Fibroblast of lung (primary cell): ENCODE results near the gene IL31. TPM values are rescaled to one million over a fixed set of nuclear protein-coding genes. Genes with fewer than 3 reads are reported as not detected.
"Not testable (repeated sequence)": the region's sequence is repeated elsewhere in the genome, so short reads cannot be mapped to it uniquely, and the experiment has no call there.

Experiments used
- DNase-seq, 2 donors: peaks; one replicate each; pipeline versions ENCODE4 v3.0.0 to v3.0.0-alpha.2; 2010; ENCODE audit warnings: low read depth in 2 of 2
- H2AFZ ChIP-seq: 2 replicates; pipeline ENCODE4 v1.5.1; 2012; ENCODE audit warnings: low read length, control low read depth, inconsistent platforms
- H3K27ac ChIP-seq: 2 replicates; pipeline ENCODE4 v1.5.1; 2011; ENCODE audit warnings: low read length, control low read depth; ENCODE audit not compliant: insufficient read depth
- H3K27me3 ChIP-seq: 2 replicates; pipeline ENCODE4 v1.5.1; 2011; ENCODE audit warnings: mild to moderate bottlenecking, low read length; ENCODE audit not compliant: control insufficient read depth, insufficient read depth
- H3K36me3 ChIP-seq: 2 replicates; pipeline ENCODE4 v1.5.1; 2011; ENCODE audit warnings: low read length; ENCODE audit not compliant: control insufficient read depth, insufficient read depth
- H3K4me1 ChIP-seq: 2 replicates; pipeline ENCODE4 v1.5.1; 2011; ENCODE audit warnings: low read length; ENCODE audit not compliant: control insufficient read depth, insufficient read depth; ENCODE audit errors: extremely low read depth
- H3K4me2 ChIP-seq: 2 replicates; pipeline ENCODE4 v1.5.1; 2011; ENCODE audit warnings: low read length, control low read depth; ENCODE audit not compliant: insufficient read depth; ENCODE audit errors: extremely low read depth
- H3K4me3 ChIP-seq, 4 experiments: fragments of 200-600 bp in 1 of 4; sonication (generic) in 1 of 4; replicated peaks in 1 of 4; 2 replicates each; pipeline ENCODE4 v1.5.1; 2011 to 2016; ENCODE audit warnings: low read length in 4 of 4, low read depth in 3 of 4, mild to moderate bottlenecking in 3 of 4, control low read depth in 2 of 4, inconsistent platforms in 1 of 4, mixed read lengths in 1 of 4; ENCODE audit not compliant: insufficient read depth in 1 of 4; ENCODE audit errors: control extremely low read depth in 1 of 4
- H3K79me2 ChIP-seq: 2 replicates; pipeline ENCODE4 v1.5.1; 2012; ENCODE audit warnings: mild to moderate bottlenecking, low read length, inconsistent platforms; ENCODE audit not compliant: control insufficient read depth, insufficient read depth
- H3K9ac ChIP-seq: 2 replicates; pipeline ENCODE4 v1.5.1; 2011; ENCODE audit warnings: mild to moderate bottlenecking, low read length, control low read depth; ENCODE audit not compliant: insufficient read depth
- H3K9me3 ChIP-seq: 2 replicates; pipeline ENCODE4 v1.5.1; 2012; ENCODE audit warnings: low read depth, low read length; ENCODE audit not compliant: control insufficient read depth, insufficient read depth
- H4K20me1 ChIP-seq: 2 replicates; pipeline ENCODE4 v1.5.1; 2011; ENCODE audit warnings: low read length; ENCODE audit not compliant: control insufficient read depth, insufficient read depth; ENCODE audit errors: extremely low read depth
- CTCF ChIP-seq, 2 donors: IDR thresholded peaks in 1 of 2; conservative IDR thresholded peaks in 1 of 2; 1 replicate in 1 of 2; 2 replicates in 1 of 2; pipeline ENCODE4 v1.5.1; 2011 to 2012; ENCODE audit warnings: low read length in 2 of 2, control low read depth in 1 of 2, inconsistent platforms in 1 of 2, low read depth in 1 of 2, mild to moderate bottlenecking in 1 of 2
- EZH2 ChIP-seq: IDR thresholded peaks from 2 replicates; pipeline ENCODE4 v1.5.1; 2012; ENCODE audit warnings: low read length, control low read depth, mild to moderate bottlenecking; ENCODE audit errors: missing control alignments
- polyA plus RNA-seq, 2 donors: library from polyadenylated mRNA; depleted of rRNA in 1 of 2; stranded (reverse) in 1 of 2; unstranded in 1 of 2; fragments of >200 nt; gene quantifications; 2 replicates each; pipeline ENCODE4 v1.2.1, GENCODE V29; 2011 to 2012; ENCODE audit warnings: missing spikeins in 1 of 2
- total RNA-seq: library from RNA; depleted of rRNA; stranded (reverse); fragments of >200 nt; gene quantifications from 2 replicates; pipeline ENCODE4 v1.2.1, GENCODE V29; 2014

IL31 gene
- total and polyA plus RNA-seq, 2 donors (not counting 1 experiment from before 2014, with no cell fraction given) = not detected

- Histone ChIP-seq H2AFZ (peak within 1 kb of the TSS; percentile 31), H3K9me3 (no peaks in the 10 kb centered on the region), H4K20me1 (no peaks in the 10 kb centered on the region), H3K27ac (peak within 1 kb of the TSS; percentile 20), H3K36me3 (no peaks in the 10 kb centered on the region), H3K4me3 (peak within 1 kb of the TSS in 3 of 4 experiments; percentile 17 to 52 (median 25)), H3K27me3 (no peaks in the 10 kb centered on the region), H3K9ac (peak within 1 kb of the TSS; percentile 55), H3K79me2 (no peaks in the 10 kb centered on the region), H3K4me1 (peaks cover 2% of the 10 kb centered on the region), H3K4me2 (peak within 1 kb of the TSS; percentile 78)
- DNase-seq = peak in 1 of 2 donors; percentile 39
- no peak for TF ChIP-seq CTCF (conservative IDR thresholded peaks at IDR 0.05 in 1 of 2, IDR thresholded peaks at IDR 0.05 in 1 of 2; ENCODE audit: low read depth in 1 of 2, low read length in 2 of 2)
- no peak for TF ChIP-seq EZH2
Measured at GRCh38 chr12:122182887-122183587, 9.0 kb upstream of the IL31 start, which contains the start of gene LRRC43. TSS of gene LRRC43 (plus strand) at chr12:122183123. CDS start at chr12:122183145, 22 bp downstream.

DNA sequence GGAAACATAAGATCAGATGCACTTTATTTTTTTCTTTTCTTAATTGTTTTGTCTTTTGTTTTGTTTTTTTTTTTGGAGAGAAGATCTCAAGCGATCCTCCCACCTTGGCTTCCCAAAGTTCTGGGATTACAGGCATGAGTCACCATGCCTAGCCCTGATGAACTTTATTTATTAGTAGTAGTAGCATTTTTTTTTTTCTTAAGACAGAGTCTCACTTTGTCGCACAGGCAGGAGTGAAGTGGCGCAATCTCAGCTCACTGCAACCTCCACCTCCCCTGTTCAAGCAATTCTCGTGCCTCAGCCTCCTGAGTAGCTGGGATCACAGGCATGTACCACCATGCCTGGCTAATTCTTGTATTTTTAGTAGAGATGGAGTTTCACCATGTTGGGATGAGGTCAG is 2.5 kb upstream of the IL31 start:
- not testable (repeated sequence) for H3K36me3 ChIP-seq, DNase-seq, H2AFZ ChIP-seq

DNA sequence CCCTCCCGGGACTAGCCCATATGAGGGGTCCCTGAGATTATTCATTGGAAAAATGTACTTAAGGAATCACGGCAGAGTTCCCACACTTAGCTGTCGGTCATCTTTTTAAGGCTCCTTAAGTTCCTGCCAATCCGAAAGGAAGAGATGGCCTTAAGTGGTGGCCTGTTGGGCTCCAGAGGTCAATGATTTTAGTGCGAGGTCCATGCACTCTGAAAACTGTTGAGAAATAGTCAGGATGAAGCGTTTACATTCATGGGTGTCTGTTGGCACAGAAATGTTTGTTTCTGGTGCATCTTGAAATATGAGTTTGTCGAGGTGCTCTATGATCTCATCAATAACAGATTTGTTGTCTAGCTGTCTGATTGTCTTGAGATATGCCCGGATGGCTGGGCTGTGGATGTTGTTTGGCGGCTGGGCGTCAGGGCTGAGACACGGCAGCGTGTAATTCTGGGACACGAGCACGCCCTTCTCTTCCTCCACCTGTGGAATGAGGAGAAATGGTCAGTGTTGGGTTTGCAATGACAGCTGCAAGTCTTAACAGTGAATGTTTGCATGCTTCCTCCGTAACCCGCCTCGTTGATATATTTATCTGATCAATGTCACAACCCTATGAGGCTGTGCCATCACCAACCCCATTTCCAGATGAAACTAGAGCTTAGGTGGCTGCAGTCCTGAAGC is 1.6 kb downstream of the IL31 start:
- H3K4me2 ChIP-seq = no peak overlapping the region
- no peaks in the 10 kb centered on the region for H3K4me1 ChIP-seq
- no peaks in the 10 kb centered on the region for H3K9me3 ChIP-seq
- no peak overlapping the region for H3K27ac ChIP-seq
- H3K79me2 ChIP-seq = no peaks in the 10 kb centered on the region
- H4K20me1 ChIP-seq = no peaks in the 10 kb centered on the region
- peaks cover 6% of the 10 kb centered on the region for H3K27me3 ChIP-seq
- H3K36me3 ChIP-seq = no peaks in the 10 kb centered on the region
- H3K9ac ChIP-seq = no peak overlapping the region
- no peak overlapping the region for H2AFZ ChIP-seq
- no peak for DNase-seq
- no peak overlapping the region for H3K4me3 ChIP-seq
- TF ChIP-seq CTCF (conservative IDR thresholded peaks at IDR 0.05 in 1 of 2, IDR thresholded peaks at IDR 0.05 in 1 of 2; ENCODE audit: low read depth in 1 of 2, low read length in 2 of 2) (no peak), EZH2 (no peak)

More for the DNA sequence above, 2.5 kb upstream of the IL31 start:
- not testable (repeated sequence) for H3K9me3 ChIP-seq, H3K27me3 ChIP-seq, H3K4me1 ChIP-seq, H3K27ac ChIP-seq, H3K9ac ChIP-seq, H3K4me2 ChIP-seq, H3K4me3 ChIP-seq, H4K20me1 ChIP-seq, H3K79me2 ChIP-seq
